GM19452 (cell line): ENCODE data around the gene EEF1AKMT4.

Experiments
- ATAC-seq: cut with Tn5 transposase; IDR thresholded peaks from one replicate; pipeline ENCODE4 v1.9.1; 2021; ENCODE audit not compliant: unreplicated experiment

EEF1AKMT4 gene

GRCh38 chr3:184249412-184250166 lies at the start of gene EEF1AKMT4:
TSS of gene EEF1AKMT4 (plus strand) at chr3:184249672. CDS start at chr3:184249695, 23 bp downstream.
- ATAC-seq, result peak; percentile 85

GRCh38 chr3:184200825-184201224 lies 48.6 kb upstream of the EEF1AKMT4 start:
- no peak for ATAC-seq

GRCh38 chr3:184203526-184203925 lies 45.9 kb upstream of the EEF1AKMT4 start:
- ATAC-seq, result no peak

- ATAC-seq, result no peak
Observed at GRCh38 chr3:184209146-184209923, 40.1 kb upstream of the EEF1AKMT4 start.

- ATAC-seq, result no peak
Observed at GRCh38 chr3:184211297-184211696, 38.2 kb upstream of the EEF1AKMT4 start.

GRCh38 chr3:184211718-184212117 lies 37.8 kb upstream of the EEF1AKMT4 start:
- no peak for ATAC-seq

GRCh38 chr3:184218814-184219213 lies 30.7 kb upstream of the EEF1AKMT4 start:
- no peak for ATAC-seq

GRCh38 chr3:184222521-184222920 lies 27.0 kb upstream of the EEF1AKMT4 start:
- ATAC-seq, result no peak

GRCh38 chr3:184223946-184224345 lies 25.5 kb upstream of the EEF1AKMT4 start:
- ATAC-seq, result no peak

- ATAC-seq, result no peak
Observed at GRCh38 chr3:184227481-184227935, 22.0 kb upstream of the EEF1AKMT4 start.

GRCh38 chr3:184228376-184229137 lies 20.9 kb upstream of the EEF1AKMT4 start:
- no peak for ATAC-seq

GRCh38 chr3:184229394-184230080 lies 19.9 kb upstream of the EEF1AKMT4 start, which contains the start of gene VWA5B2:
TSS of gene VWA5B2 (plus strand) at chr3:184229585. CDS start at chr3:184230529, 944 bp downstream.
- peak; percentile 74 for ATAC-seq

- no peak for ATAC-seq
Observed at GRCh38 chr3:184230081-184230602, 19.3 kb upstream of the EEF1AKMT4 start.

GRCh38 chr3:184230603-184231528 lies 18.6 kb upstream of the EEF1AKMT4 start:
- no peak for ATAC-seq

GRCh38 chr3:184231671-184232070 lies 17.8 kb upstream of the EEF1AKMT4 start:
- ATAC-seq, result no peak

- no peak for ATAC-seq
Observed at GRCh38 chr3:184233127-184233843, 16.2 kb upstream of the EEF1AKMT4 start.

GRCh38 chr3:184234224-184234623 lies 15.2 kb upstream of the EEF1AKMT4 start:
- no peak for ATAC-seq

GRCh38 chr3:184234671-184235380 lies 14.6 kb upstream of the EEF1AKMT4 start:
- no peak for ATAC-seq
